Endothelial cell of umbilical vein (primary cell): ENCODE results near the gene S100A10. TPM values are rescaled to one million over a fixed set of nuclear protein-coding genes. Genes with fewer than 3 reads are reported as not detected.

Experiments used
- BruUV-seq: library from RNA; stranded (reverse); fragments of 400-500 nt; replicated peaks from 2 replicates; lab custom pipeline; 2021; lab: Mats Ljungman, UMichigan
- CTCF ChIA-PET: fragments of 300-600, 350-600 bp; sonication (Branson Sonifier 250); formaldehyde crosslinking; loops from one replicate; lab custom pipeline; 2021; ENCODE audit warnings: antibody characterized with exemption, inconsistent platforms; lab: Charles Lee
- POLR2A ChIA-PET: fragments of 300-600, 350-600 bp; sonication (Branson Sonifier 250); formaldehyde crosslinking; loops from one replicate; lab custom pipeline; 2021; ENCODE audit warnings: antibody characterized with exemption, inconsistent platforms; lab: Charles Lee
- DNase-seq: peaks from one replicate; pipeline ENCODE4 v3.0.0-alpha.2; 2011; ENCODE audit warnings: low read depth, low spot score
- FAIRE-seq: peaks from 2 replicates; lab custom pipeline; 2011; peaks lifted over from hg19 to GRCh38; lab: Jason Lieb, UNC
- H2AFZ ChIP-seq: 2 replicates; pipeline ENCODE4 v1.6.0; 2012; ENCODE audit warnings: low read depth, low read length, control low read depth, inconsistent platforms
- H3K27ac ChIP-seq: 2 replicates; pipeline ENCODE4 v1.5.1; 2011; ENCODE audit warnings: low read depth, mild to moderate bottlenecking, control low read depth, low read length, moderate library complexity; ENCODE audit not compliant: insufficient read depth
- H3K27me3 ChIP-seq, 2 experiments: 2 replicates each; pipeline versions ENCODE4 v1.6.0 to v1.6.1; 2011; ENCODE audit warnings: low read length in 2 of 2, mixed read lengths in 1 of 2; ENCODE audit not compliant: control insufficient read depth in 2 of 2, insufficient read depth in 2 of 2
- H3K36me3 ChIP-seq, 2 experiments: 2 replicates in 1 of 2; 3 replicates in 1 of 2; pipeline ENCODE4 v1.5.1; 2011; ENCODE audit warnings: low read length in 2 of 2, mild to moderate bottlenecking in 1 of 2, moderate library complexity in 1 of 2; ENCODE audit not compliant: control insufficient read depth in 2 of 2, insufficient read depth in 2 of 2; ENCODE audit errors: extremely low read depth in 1 of 2
- H3K4me1 ChIP-seq: 3 replicates; pipeline ENCODE4 v1.5.1; 2011; ENCODE audit warnings: mild to moderate bottlenecking, low read length; ENCODE audit not compliant: control insufficient read depth, insufficient read depth; ENCODE audit errors: extremely low read depth
- H3K4me2 ChIP-seq: 2 replicates; pipeline ENCODE4 v1.6.1; 2011; ENCODE audit warnings: low read length, control low read depth, mixed read lengths; ENCODE audit not compliant: insufficient read depth
- H3K4me3 ChIP-seq, 3 experiments: fragments of 200-600 bp in 1 of 3; sonication (generic), shearing (Covaris generic) in 1 of 3; replicated peaks in 1 of 3; 2 replicates each; pipeline ENCODE4 v1.5.1; 2011 to 2016; ENCODE audit warnings: control low read depth in 3 of 3, low read length in 3 of 3, mild to moderate bottlenecking in 2 of 3, inconsistent platforms in 1 of 3, low read depth in 1 of 3, moderate library complexity in 1 of 3; ENCODE audit not compliant: insufficient read depth in 1 of 3
- H3K79me2 ChIP-seq: 2 replicates; pipeline ENCODE4 v1.6.0; 2012; ENCODE audit warnings: low read length, inconsistent platforms; ENCODE audit not compliant: control insufficient read depth, insufficient read depth
- H3K9ac ChIP-seq: replicated peaks from 2 replicates; pipeline ENCODE3; 2011; ENCODE audit warnings: low read length, control low read depth; ENCODE audit not compliant: insufficient read depth; ENCODE audit errors: extremely low read depth
- H3K9me1 ChIP-seq: replicated peaks from 3 replicates; pipeline ENCODE4 v1.6.0; 2011; ENCODE audit warnings: mild to moderate bottlenecking, low read length; ENCODE audit not compliant: control insufficient read depth, insufficient read depth; ENCODE audit errors: extremely low read depth
- H3K9me3 ChIP-seq: replicated peaks from 2 replicates; pipeline ENCODE4 v1.5.1; 2012; ENCODE audit warnings: low read length, inconsistent platforms; ENCODE audit not compliant: control insufficient read depth, insufficient read depth
- H4K20me1 ChIP-seq: replicated peaks from 2 replicates; pipeline ENCODE3; 2011; ENCODE audit warnings: mild to moderate bottlenecking, low read length; ENCODE audit not compliant: control insufficient read depth, insufficient read depth; ENCODE audit errors: extremely low read depth
- EZH2 ChIP-seq: IDR thresholded peaks from 2 replicates; pipeline ENCODE4 v1.6.1; 2012; ENCODE audit warnings: borderline replicate concordance, low read depth, mild to moderate bottlenecking, moderate library complexity, low read length, inconsistent platforms; ENCODE audit not compliant: severe bottlenecking
- FOS ChIP-seq: IDR thresholded peaks from 2 replicates; pipeline ENCODE4 v1.6.1; 2011; ENCODE audit warnings: mild to moderate bottlenecking, low read length, moderate library complexity, borderline replicate concordance; ENCODE audit not compliant: insufficient read depth
- GATA2 ChIP-seq: IDR thresholded peaks from 2 replicates; pipeline ENCODE4 v1.7.0; 2011; ENCODE audit warnings: low read depth, mild to moderate bottlenecking, moderate library complexity, mixed read lengths, low read length; ENCODE audit not compliant: insufficient read length, insufficient read depth
- JUN ChIP-seq: IDR thresholded peaks from 2 replicates; pipeline ENCODE4 v1.6.1; 2011; ENCODE audit warnings: borderline replicate concordance, low read depth; ENCODE audit not compliant: insufficient read length, insufficient read depth
- MYC ChIP-seq: IDR thresholded peaks from one replicate; pipeline ENCODE4 v1.6.1; 2011; ENCODE audit warnings: mild to moderate bottlenecking, low read depth, low read length
- POLR2A ChIP-seq: IDR thresholded peaks from 2 replicates; pipeline ENCODE4 v1.6.1; 2012; ENCODE audit warnings: low read depth, mild to moderate bottlenecking, control low read depth, low read length
- POLR2AphosphoS5 ChIP-seq: IDR thresholded peaks from 2 replicates; pipeline ENCODE4 v1.6.1; 2012; ENCODE audit warnings: low read depth, mild to moderate bottlenecking, control low read depth, low read length, moderate library complexity; ENCODE audit not compliant: insufficient read depth
- dilution Hi-C: fragments of 300-500 bp; cut with MboI; formaldehyde crosslinking; loops from one replicate; pipeline ENCODE4 v1.15.0; 2019; ENCODE audit warnings: low sequenced_read_pairs; ENCODE audit not compliant: extremely low pct_ligation_motif_present
- intact Hi-C: fragments of 100-400 bp; cut with micrococcal nuclease; formaldehyde crosslinking; loops from one replicate; pipeline ENCODE4 v1.10.0; 2022
- polyA plus RNA-seq, 4 experiments: library from polyadenylated mRNA; depleted of rRNA in 3 of 4; stranded (reverse) in 3 of 4; unstranded in 1 of 4; fragments of >200 nt; gene quantifications; 2 replicates each; pipeline versions ENCODE4 v1.2.1 to v1.2.3, GENCODE V29; 2011 to 2012; ENCODE audit warnings: missing spikeins in 1 of 4
- total RNA-seq: library from RNA; stranded (reverse); gene quantifications from 2 replicates; pipeline ENCODE4 v1.2.3, GENCODE V29; 2021
- TF ChIP-seq, protein P1 (sequence below), 2 donors: IDR thresholded peaks; 1 replicate in 1 of 2; 2 replicates in 1 of 2; pipeline ENCODE4 v1.5.1; 2011; ENCODE audit warnings: low read length in 2 of 2, mild to moderate bottlenecking in 2 of 2, moderate library complexity in 2 of 2, control low read depth in 1 of 2, inconsistent platforms in 1 of 2, low read depth in 1 of 2; ENCODE audit not compliant: insufficient read depth in 1 of 2; ENCODE audit errors: extremely low read depth in 1 of 2
- TF ChIP-seq, protein P2 (sequence below): IDR thresholded peaks from 2 replicates; pipeline ENCODE4 v1.6.1; 2011; ENCODE audit not compliant: insufficient read depth, insufficient read length

S100A10 gene
- total and polyA plus RNA-seq, 2 donors (not counting 3 experiments of a cell fraction or from before 2014, with no cell fraction given): 76.8 to 779 TPM

DNA sequence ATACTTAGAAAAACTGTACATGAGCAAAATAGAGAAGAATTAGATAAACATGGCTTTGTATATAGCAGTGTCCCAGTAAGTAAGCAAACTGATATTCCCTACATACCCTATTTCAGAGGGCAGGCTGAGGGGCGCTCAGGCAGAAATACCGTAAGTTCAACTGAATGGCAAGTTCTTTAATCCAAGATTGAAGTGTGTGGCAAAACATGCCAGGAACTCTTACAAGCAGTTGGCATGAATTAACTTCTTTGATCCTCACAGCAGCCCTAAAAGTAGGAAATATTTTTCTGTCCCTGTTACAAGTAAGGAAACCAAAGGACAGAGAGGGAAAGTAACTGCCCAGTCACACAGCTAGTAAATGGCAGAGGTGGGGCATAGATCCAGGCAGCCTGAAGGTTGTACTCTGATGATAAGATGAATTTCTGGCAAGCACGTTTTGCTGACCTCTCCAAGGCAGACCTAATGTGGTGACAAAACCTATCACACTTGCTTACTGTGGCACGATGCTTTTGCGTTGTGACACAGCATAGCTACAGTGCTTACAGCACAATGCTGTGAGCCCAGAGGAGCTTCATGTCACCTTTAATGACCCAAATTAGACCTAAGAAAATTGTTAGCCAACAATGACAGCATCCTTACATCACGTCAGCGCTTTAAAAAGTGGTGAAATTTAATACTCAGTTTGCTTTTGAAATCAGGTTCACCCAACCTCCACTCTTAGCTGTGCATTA, 49.4 kb downstream of the S100A10 start:
- dilution Hi-C loops (no loop called here), intact Hi-C loops (no loop called here)
- Histone ChIP-seq H4K20me1 (no peaks in the 10 kb centered on the region), H3K36me3 (no peaks in the 10 kb centered on the region), H3K9ac (no peak overlapping the region), H3K4me2 (no peak overlapping the region), H3K9me1 (no peaks in the 10 kb centered on the region), H3K79me2 (no peaks in the 10 kb centered on the region), H3K4me1 (peaks cover 19% of the 10 kb centered on the region), H3K4me3 (no peak overlapping the region), H3K27ac (no peak overlapping the region), H3K27me3 (no peaks in the 10 kb centered on the region), H3K9me3 (no peaks in the 10 kb centered on the region), H2AFZ (no peak overlapping the region)
- DNase-seq: no peak
- CTCF ChIA-PET: interaction anchor here (1.3 kb wide), 1 partner anchor 52 kb away, joined by 4 read pairs; no protein-coding TSS in a partner anchor
- BruUV-seq: no TSS peak
- no peak for FAIRE-seq
- POLR2A ChIA-PET: no interaction called here
- TF ChIP-seq JUN (no peak), EZH2 (no peak), POLR2AphosphoS5 (no peak), POLR2A (no peak), GATA2 (no peak), FOS (no peak), MYC (no peak)
- TF ChIP-seq, protein P1, sequence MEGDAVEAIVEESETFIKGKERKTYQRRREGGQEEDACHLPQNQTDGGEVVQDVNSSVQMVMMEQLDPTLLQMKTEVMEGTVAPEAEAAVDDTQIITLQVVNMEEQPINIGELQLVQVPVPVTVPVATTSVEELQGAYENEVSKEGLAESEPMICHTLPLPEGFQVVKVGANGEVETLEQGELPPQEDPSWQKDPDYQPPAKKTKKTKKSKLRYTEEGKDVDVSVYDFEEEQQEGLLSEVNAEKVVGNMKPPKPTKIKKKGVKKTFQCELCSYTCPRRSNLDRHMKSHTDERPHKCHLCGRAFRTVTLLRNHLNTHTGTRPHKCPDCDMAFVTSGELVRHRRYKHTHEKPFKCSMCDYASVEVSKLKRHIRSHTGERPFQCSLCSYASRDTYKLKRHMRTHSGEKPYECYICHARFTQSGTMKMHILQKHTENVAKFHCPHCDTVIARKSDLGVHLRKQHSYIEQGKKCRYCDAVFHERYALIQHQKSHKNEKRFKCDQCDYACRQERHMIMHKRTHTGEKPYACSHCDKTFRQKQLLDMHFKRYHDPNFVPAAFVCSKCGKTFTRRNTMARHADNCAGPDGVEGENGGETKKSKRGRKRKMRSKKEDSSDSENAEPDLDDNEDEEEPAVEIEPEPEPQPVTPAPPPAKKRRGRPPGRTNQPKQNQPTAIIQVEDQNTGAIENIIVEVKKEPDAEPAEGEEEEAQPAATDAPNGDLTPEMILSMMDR (IDR thresholded peaks at IDR 0.05; ENCODE audit: extremely low read depth in 1 of 2, insufficient read depth in 1 of 2, low read depth in 1 of 2, low read length in 2 of 2): no peak
- TF ChIP-seq, protein P2, sequence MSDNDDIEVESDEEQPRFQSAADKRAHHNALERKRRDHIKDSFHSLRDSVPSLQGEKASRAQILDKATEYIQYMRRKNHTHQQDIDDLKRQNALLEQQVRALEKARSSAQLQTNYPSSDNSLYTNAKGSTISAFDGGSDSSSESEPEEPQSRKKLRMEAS: no peak
